ENCODE data around the gene SRPX2.

Gene SRPX2

DNA sequence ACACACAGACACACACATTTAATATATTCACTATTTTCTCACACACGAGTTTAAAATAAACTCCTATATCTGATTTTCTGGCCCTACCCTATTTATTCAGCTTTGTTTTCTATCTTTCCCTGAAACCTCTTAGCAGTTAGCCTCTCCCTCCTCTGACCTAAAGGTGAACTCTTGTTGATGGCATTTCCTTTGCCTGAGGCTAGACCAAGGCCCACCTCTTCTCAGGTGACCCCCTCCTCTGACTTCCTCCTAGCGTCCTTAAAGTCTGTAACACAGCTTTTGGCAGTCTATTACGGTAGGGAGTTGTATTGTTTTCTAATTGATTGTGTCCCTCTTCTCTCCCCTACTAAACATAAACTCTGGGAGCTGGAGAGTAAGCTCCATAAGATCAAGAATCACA lies 1.7 kb upstream of the SRPX2 start:
- TF ChIP-seq ZNF274 (IDR thresholded peaks at IDR 0.05; ENCODE audit: low read depth, low read length) = no peak
- H3K4me3 ChIP-seq (ENCODE audit: low read length) = no peak overlapping the region

DNA sequence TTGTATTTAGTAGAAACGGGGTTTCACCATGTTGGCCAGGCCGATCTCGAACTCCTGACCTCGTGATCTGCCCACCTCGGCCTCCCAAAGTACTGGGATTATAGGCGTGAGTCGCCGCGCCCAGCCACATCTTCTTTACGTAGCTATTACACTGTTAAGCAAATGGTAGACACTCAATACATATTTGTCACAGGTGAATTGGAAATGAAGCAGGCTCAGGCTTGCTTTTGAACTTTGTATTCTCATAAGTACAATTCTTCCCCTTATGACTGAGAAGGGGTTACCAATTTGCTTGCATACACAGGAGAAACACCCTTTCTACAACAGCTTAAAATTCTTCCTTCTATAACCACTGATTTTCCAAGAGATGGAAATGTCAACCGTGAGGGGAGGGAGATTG lies 787 bp upstream of the SRPX2 start:
- no peak for TF ChIP-seq ZNF274 (IDR thresholded peaks at IDR 0.05; ENCODE audit: low read depth, low read length)
- no peak overlapping the region for H3K4me3 ChIP-seq (ENCODE audit: low read length)

DNA sequence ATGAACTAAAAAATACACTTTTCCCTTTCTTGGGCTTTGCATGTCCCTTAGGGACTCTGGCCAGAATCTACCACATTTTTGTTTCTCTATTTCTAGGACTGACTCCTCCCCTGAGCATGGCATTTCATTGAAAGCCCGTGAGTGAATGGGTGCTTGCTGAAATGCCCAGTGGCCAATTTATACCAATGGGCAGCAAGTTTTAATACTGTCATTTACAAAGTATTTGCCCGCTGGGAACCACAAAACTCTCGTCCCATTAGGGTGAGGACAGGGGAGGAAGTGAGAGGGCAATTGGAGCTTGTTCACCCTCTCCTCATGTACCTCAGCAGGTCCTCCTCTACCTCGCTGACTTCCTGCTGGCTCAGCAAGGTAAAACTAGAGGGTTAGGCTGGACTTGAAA lies 1.1 kb downstream of the SRPX2 start:
- TF ChIP-seq ZNF274 (IDR thresholded peaks at IDR 0.05; ENCODE audit: low read depth, low read length) = no peak
- H3K4me3 ChIP-seq (ENCODE audit: low read length) = no peak overlapping the region

DNA sequence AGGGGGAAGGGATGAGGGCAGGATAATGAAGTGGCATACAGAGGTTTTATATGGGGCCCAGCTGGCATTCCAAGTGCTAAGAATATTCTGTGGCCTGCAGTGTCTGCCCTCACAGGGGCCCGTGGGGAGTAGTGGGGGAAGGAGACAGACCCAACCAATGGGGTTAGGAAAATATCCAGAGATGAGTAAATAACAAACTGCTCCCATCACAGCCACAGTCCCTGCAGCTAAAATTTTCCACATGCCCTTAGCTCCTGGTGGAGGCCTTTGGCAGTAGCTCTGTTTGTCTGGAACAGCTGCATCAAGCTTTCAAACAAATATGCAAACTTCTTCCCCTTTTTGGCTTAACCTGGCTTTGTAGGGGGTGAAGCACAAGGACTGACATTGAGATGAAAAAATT lies 3.1 kb downstream of the SRPX2 start:
- no peak overlapping the region for H3K4me3 ChIP-seq (ENCODE audit: low read length)
- no peak for TF ChIP-seq ZNF274 (IDR thresholded peaks at IDR 0.05; ENCODE audit: low read depth, low read length)

DNA sequence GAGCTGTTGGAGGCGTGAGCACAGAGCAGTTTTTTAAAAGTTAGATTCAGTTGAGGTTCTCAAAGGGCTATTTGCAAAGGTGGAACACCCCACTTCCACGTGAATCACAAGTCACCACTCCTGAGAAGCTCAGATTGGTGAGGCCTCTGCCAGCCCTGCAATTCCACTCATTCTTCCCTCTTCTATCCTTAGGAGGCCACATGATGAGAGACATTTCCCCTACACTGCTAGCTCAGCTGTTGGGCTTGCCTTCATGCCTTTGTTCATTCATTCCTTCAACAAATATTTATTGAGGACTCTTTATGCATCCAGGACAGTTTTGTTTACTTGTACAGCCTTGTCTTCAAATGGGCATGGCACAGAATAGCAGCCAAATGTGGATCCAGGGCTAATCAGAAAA lies 3.7 kb downstream of the SRPX2 start:
- no peak for TF ChIP-seq ZNF274 (IDR thresholded peaks at IDR 0.05; ENCODE audit: low read depth, low read length)
- no peak overlapping the region for H3K4me3 ChIP-seq (ENCODE audit: low read length)

DNA sequence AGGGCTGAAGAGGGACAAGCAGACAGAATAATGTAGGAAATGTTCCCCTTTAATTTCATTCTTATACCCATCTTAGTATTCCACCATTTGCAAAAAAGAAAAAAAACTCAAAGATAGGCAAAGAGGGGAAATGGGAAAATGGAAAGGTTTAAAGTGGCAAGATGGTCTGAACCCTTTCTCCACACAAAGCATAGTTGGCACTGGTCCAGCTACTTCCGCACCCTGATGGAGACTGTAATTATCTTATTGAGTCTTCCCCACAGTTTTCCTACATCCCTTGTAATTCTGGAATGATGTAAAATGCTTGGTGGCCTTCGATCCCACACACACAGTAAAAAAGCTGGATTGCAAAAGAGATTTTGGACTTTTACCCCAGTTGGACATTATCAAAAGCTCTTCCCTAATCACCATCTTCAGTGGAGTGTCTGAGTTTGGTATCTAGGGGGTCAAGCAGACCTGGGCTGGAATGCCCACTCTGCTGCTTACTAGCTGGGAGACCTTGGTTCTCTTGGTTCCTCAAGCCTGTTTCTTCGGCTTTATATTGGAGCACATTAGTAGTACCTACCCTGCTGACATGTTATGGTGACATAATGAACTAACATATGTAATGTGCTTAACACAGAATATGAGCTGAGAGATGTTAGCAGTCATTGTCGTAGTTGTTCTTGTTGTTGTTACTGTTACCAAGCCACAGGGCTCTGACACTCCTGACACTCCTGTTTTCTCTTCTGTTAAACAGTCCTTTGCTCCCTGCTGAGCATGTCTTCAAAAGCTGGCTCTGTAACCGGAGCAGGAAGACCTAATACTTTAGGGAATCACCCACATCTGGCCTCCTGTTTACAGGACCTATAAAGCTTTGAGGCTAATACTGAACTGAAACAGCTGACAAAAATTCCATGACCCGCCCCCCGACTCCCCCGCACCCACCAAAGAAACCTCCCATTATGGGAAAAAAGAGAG lies 4.7 kb downstream of the SRPX2 start:
- no peak for TF ChIP-seq ZNF274 (IDR thresholded peaks at IDR 0.05; ENCODE audit: low read depth, low read length)
- H3K4me3 ChIP-seq (ENCODE audit: low read length) = no peak overlapping the region

DNA sequence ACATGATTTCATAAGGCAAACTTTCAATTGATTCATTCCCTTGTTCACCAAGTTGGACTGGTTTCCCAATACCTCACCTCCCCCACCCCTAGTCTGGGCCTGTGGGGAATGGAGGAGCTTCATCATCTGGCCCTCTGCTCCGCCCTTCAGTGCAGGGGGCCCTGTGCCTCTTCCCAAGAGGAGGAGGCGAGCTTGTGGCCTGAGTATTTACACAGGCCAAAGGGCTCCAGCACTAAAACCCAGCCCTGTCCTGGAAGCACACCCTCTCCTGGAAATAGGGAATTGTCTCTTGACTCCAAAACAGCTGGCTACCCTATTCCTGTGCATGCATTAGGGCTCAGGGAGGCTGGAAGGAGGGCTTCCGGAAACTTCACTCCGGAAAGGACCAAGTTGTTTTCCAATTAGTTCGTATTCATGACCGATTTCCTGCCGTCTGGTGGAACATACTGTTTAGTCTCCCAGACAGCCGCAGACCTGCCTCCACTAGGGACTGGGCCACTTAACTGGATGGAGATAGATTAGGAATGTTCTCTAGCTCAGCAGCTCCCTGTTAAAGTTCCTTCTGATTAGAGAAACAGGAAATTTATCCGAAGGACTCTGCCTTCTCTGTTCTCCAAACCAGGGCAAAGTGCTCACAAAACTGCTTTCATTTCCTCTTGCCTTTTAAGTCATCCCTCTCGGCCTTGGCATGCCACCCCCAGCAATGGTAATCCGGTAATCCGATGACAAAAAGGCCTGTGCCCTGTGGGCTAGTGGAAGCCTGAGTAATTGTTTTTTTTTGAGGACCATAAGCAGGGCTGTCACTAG lies 5.8 kb downstream of the SRPX2 start:
- H3K4me3 ChIP-seq (ENCODE audit: low read length) = no peak overlapping the region
- TF ChIP-seq ZNF274 (IDR thresholded peaks at IDR 0.05; ENCODE audit: low read depth, low read length) = no peak

DNA sequence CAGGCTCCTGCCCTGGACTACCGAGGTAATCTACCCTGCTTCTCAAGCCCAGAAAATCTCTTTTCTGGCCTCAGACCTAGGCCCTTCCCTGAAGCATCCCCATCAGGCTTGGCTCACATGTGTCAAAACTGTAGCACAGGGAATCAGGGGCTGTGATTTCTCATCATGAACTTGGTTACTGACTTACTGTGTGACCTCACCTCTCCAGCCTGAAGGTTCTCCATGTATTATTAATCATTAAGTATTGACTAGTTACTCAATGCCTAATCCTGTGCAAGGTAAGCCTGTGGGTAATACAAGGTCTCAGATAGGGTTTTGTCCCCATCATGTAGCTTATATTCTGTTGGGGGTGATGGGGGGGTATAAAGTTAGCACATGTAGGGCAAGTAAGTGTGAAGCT lies 6.8 kb downstream of the SRPX2 start:
- TF ChIP-seq ZNF274 (IDR thresholded peaks at IDR 0.05; ENCODE audit: low read depth, low read length) = no peak
- no peak overlapping the region for H3K4me3 ChIP-seq (ENCODE audit: low read length)

DNA sequence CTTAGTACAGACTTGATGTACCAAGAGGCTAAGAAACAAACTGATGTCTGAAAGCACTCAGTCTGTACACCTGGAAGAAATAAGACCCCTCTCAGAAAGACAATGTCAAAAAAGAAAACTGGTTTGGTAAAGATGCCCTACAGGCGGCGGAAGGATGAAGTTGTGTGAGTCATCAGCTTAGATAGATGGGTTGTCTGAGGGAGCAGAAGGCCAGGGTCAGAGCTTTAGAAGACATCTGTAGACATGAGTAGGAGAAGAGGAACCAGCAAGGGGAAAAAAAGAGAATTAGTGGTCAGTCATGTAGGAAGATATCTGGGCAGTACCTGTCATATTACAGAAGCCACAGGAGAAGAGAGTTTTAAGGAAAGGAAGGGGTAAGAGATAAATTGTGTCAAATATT lies 8.3 kb downstream of the SRPX2 start:
- no peak overlapping the region for H3K4me3 ChIP-seq (ENCODE audit: low read length)
- no peak for TF ChIP-seq ZNF274 (IDR thresholded peaks at IDR 0.05; ENCODE audit: low read depth, low read length)

DNA sequence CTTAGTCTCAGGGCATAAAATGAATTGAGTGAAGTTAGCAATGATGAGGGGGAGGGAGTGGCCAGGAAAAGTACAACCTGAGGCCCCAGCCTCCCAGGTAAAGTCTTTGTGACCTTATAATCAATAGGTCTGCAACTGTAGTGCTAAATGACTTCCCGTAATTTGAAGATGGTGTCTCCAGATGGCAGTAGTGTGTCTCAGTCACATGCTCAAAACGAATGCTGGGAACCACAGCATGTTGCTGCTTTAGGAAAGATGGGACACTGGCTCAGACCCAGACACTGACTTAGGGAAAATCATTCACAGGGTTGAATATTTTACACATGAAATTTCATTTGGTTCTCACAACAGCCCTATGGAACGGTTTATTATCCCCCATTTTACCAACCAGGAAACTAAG lies 10.3 kb downstream of the SRPX2 start:
- no peak for TF ChIP-seq ZNF274 (IDR thresholded peaks at IDR 0.05; ENCODE audit: low read depth, low read length)
- no peak overlapping the region for H3K4me3 ChIP-seq (ENCODE audit: low read length)

DNA sequence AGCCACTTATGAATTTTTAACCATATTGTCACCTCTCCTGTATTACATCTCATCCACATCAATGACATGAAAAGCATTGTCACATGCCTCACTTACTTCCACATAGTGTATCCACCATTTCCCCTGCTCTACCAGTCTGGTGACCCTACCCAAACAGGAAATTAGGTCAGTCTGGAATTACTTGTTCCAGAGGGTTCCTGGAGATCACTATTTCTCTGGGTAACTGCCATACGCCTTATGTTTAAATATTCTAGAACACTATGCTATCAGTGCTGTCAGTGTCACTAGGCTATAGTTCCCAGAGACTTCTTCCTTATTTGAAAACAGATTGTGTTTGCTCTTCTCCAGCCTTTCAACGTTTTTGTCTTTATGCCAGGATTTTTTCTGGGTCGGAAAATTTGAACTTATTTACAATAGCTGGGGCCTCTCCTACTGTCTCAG lies 15.0 kb downstream of the SRPX2 start:
- H3K4me3 ChIP-seq (ENCODE audit: low read length) = no peak overlapping the region
- no peak for TF ChIP-seq ZNF274 (IDR thresholded peaks at IDR 0.05; ENCODE audit: low read depth, low read length)

DNA sequence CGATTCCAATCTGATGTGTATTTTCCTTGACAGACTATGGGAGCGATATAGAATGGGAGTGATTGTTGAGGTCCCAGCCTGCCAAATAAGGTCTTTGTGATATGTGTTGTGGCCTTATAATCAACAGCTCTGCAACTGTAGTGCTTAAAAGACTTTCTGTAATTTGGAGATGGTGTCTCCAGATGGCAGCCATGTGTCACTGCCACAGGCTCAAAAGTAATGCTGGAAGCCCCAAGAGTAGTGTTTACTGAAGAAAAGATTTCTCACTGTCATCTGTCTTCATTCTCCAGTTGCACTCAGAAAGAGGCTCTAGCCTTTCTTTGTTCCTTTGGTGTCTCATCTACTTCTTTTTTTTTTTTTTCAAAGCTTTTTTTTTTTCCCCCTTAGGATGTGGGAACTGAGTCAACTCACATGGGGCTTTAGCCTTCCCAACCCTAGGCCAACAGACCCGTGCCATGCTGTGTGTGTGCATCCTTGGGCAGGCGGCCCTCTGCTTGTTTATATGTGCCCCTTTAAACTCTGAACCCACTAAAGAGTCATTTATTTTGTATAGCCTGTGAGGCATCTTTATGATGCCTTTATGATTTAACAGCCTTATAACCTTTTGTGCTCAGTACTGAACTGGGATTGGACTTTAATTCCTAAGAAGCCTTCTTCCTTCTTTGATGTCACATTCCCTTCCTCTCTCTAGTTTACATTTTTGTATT lies 15.6 kb downstream of the SRPX2 start:
- no peak overlapping the region for H3K4me3 ChIP-seq (ENCODE audit: low read length)
- no peak for TF ChIP-seq ZNF274 (IDR thresholded peaks at IDR 0.05; ENCODE audit: low read depth, low read length)

DNA sequence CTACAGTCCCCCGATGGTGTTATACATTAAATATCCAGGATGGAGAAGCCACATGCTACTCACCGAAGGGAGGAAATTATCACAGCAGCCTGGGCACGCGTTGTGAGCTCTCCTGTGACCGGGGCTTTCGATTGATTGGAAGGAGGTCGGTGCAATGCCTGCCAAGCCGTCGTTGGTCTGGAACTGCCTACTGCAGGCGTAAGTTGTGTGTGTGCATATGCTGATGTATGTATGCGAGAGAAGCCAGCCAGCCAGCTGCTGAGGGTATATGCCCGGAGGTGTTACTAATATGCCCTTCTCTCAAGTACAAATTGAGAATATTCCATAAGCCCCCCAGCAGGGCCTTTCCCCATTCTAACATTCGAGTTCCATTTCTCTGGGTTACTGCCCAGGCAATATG lies 18.2 kb downstream of the SRPX2 start:
- H3K4me3 ChIP-seq (ENCODE audit: low read length) = no peak overlapping the region
- no peak for TF ChIP-seq ZNF274 (IDR thresholded peaks at IDR 0.05; ENCODE audit: low read depth, low read length)

DNA sequence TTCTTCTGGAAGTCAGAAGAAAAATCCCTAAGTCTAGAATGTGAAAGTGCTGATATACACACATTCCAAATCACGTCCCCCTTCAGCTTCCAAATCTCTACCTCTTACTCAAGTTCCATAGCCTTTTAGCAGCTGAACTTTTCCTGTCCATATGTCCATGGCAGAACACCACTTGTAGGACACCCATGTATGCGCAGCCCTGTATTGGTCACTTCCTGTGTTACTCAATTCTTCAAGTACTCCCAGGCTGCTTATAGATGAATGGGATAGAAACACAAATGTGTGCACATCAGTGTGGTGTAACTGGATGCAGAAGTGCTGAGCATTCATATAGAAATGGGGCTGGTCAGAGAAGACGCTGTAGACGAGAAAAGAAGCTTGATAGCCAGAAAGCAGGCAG lies 18.8 kb downstream of the SRPX2 start:
- no peak for TF ChIP-seq ZNF274 (IDR thresholded peaks at IDR 0.05; ENCODE audit: low read depth, low read length)
- no peak overlapping the region for H3K4me3 ChIP-seq (ENCODE audit: low read length)
